Measurements from ENCODE around the gene RPL10A. TPM values are rescaled to one million over a fixed set of nuclear protein-coding genes. Genes with fewer than 3 reads are reported as not detected.

RPL10A gene
- polyA plus RNA-seq, 1 donor from 2014 or later, result 1,088 TPM

DNA sequence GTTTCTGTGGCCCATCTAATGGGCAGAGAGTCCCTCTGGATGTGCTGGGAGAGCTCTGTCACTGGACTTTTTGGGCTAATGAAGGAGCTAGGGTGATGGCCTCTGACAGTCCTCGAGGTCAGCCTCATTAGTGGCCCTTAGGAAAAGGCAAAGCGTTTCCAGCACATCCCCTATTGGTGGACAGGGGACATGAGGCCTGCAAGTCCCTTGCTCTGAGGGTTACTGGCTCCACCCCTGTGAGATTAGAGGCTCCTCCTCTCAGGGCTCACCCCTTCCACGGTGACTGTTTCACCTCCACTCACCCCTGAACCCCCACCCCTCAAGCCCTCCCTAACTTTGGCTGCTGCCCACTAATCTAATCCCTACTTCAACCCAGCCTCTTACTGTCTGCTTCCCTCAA lies 28.9 kb upstream of the RPL10A start:
- H3K4me1 Mint-ChIP-seq, result no peaks in the 10 kb centered on the region
- H3K9me3 Mint-ChIP-seq, result no peaks in the 10 kb centered on the region
- no peaks in the 10 kb centered on the region for H3K36me3 Mint-ChIP-seq
- H3K27ac Mint-ChIP-seq, result no peak overlapping the region
- no peaks in the 10 kb centered on the region for H3K27me3 Mint-ChIP-seq
- no peak overlapping the region for H3K4me3 Mint-ChIP-seq

DNA sequence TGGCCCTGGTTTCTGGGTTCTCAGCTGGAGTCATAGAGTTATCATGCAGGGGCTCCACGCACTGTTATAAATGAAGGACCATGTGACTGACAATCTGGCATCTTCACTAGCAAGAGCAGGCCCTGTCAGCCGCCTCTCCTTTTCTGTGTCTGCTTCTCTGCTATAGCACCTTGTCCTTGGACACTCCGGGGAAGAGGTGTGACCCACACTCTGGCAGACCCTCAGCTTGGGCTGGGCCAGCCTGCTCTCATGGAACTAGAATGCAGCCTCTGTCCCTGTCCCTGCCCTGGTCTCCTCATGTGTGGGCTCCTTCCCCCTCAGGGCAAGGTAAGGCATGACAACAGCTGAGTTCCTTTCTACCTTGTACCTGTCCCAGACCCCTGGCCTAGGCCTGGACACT lies 27.0 kb upstream of the RPL10A start:
- H3K27me3 Mint-ChIP-seq, result no peaks in the 10 kb centered on the region
- no peaks in the 10 kb centered on the region for H3K36me3 Mint-ChIP-seq
- no peaks in the 10 kb centered on the region for H3K9me3 Mint-ChIP-seq
- H3K4me1 Mint-ChIP-seq, result no peaks in the 10 kb centered on the region
- no peak overlapping the region for H3K4me3 Mint-ChIP-seq
- no peak overlapping the region for H3K27ac Mint-ChIP-seq

DNA sequence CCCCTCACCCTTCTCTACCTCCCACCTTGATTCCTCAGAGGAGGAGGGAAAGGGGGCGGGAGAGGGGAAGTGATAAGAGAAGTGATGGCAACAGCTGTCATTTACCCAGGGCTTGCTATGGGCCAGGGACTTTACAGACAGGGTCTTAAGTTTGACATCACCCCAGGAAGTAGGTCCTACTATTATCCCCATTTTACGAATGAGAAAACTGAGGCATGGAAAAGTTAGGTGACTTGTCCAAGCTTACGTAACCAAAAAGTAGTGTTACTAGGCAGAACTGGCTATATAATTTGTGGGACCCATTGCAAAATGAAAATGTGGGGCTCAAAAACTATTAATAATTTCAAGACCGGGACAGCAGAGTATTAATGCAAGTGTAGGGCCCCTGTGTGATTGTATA lies 26.6 kb upstream of the RPL10A start:
- Mint-ChIP-seq H3K27me3 (no peaks in the 10 kb centered on the region), H3K4me3 (no peak overlapping the region), H3K27ac (no peak overlapping the region), H3K36me3 (no peaks in the 10 kb centered on the region), H3K4me1 (no peaks in the 10 kb centered on the region), H3K9me3 (no peaks in the 10 kb centered on the region)

DNA sequence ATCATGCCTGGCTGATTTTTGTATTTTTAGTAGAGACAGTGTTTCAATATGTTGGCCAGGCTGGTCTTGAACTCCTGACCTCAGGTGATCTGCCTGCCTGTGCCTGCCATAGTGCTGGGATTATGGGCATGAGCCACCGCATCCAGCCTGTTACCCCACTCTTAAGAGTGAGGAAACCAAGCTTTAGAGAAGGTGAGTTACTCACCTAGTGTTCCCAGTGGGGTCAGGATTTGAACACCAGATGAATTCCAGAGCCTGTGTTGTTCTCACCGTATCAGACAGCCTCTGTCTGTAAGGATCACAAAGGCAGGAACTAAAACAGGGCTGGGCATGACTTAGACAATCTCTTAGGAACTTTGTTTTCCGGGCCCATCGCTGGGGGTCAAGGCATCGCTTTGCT lies 25.5 kb upstream of the RPL10A start:
- H3K27ac Mint-ChIP-seq, result no peak overlapping the region
- H3K36me3 Mint-ChIP-seq, result no peaks in the 10 kb centered on the region
- no peaks in the 10 kb centered on the region for H3K9me3 Mint-ChIP-seq
- no peaks in the 10 kb centered on the region for H3K4me1 Mint-ChIP-seq
- no peaks in the 10 kb centered on the region for H3K27me3 Mint-ChIP-seq
- no peak overlapping the region for H3K4me3 Mint-ChIP-seq

DNA sequence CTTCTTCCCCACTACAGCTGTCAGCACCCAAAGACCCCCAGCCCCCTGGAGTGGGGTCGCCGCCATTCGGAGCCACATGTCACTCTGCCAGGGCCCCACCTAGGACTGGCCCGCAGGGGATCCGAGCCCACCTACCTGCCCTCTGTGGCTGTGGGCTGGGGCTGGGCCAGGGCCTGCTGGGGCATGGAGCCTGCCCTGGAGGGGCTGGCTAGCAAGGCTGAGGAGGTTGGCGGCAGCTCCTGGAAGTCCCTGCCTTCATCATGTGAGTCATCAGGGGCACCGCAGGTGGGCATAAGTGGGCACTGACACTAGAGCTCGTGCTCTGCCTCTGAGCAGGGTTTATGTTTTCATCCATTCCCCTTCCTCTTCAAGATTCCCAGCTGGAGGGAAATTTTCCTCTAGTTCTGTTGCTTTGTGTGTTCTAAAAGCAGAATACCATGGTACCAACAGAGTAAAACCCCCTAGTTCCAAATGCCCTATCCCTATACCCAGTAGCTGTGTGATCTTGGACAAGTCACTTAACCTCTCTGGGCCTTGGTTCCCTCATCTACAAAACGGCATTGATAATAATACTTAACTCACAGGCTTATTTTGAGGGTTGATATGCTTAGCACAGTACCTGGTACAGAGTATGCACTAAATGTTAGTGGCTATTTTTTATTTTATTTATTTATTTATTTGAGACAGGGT lies 24.7 kb upstream of the RPL10A start:
- H3K36me3 Mint-ChIP-seq, result no peaks in the 10 kb centered on the region
- no peak overlapping the region for H3K4me3 Mint-ChIP-seq
- no peaks in the 10 kb centered on the region for H3K4me1 Mint-ChIP-seq
- H3K27me3 Mint-ChIP-seq, result no peaks in the 10 kb centered on the region
- no peak overlapping the region for H3K27ac Mint-ChIP-seq
- no peaks in the 10 kb centered on the region for H3K9me3 Mint-ChIP-seq

DNA sequence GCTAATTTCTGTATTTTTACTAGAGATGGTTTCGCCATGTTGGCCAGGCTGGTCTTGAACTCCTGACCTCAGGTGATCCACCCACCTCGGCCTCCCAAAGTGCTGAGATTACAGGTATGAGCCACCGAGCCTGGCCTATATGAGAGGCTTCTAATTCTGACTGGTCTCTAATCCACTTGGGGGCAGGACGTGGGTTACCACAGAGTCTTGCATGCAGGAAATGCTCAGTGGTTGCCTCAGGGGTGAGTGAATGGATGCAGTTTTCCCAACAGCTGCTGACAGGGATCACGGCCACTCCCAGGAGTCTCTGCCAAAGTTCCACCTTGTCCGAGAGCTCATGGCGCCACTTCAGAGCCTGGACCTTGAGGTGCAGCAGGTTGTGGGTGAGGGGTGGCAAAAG lies 22.5 kb upstream of the RPL10A start:
- H3K4me1 Mint-ChIP-seq, result peaks cover 2 to 6% (median 5%) of the 10 kb centered on the region in 3 donors
- no peaks in the 10 kb centered on the region for H3K27me3 Mint-ChIP-seq
- H3K4me3 Mint-ChIP-seq, result no peak overlapping the region
- no peaks in the 10 kb centered on the region for H3K36me3 Mint-ChIP-seq
- no peak overlapping the region for H3K27ac Mint-ChIP-seq
- no peaks in the 10 kb centered on the region for H3K9me3 Mint-ChIP-seq

DNA sequence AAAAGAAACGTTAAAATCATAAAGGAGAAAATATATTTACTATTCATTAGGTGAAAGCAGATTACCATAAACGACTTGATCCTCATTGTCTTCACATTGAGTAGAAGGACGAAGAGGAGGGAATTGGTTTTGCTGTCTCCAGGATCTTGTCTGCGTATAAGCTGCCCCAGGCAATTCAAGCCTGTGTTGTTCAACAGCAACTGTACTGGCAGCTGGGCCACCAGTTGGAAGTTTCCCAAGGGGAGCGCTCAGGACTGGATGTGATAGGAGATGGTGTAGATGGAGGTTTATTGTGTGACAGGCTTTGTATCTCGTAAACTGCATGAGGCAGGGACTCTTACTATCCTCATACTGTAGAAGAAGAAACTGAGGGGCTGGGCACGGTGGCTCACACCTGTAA lies 20.0 kb upstream of the RPL10A start:
- H3K9me3 Mint-ChIP-seq, result no peaks in the 10 kb centered on the region
- peaks cover 14 to 19% (median 17%) of the 10 kb centered on the region in 3 donors for H3K4me1 Mint-ChIP-seq
- H3K36me3 Mint-ChIP-seq, result no peaks in the 10 kb centered on the region
- peak overlapping the region in 1 of 3 donors; percentile 83 for H3K27ac Mint-ChIP-seq
- H3K27me3 Mint-ChIP-seq, result no peaks in the 10 kb centered on the region
- H3K4me3 Mint-ChIP-seq, result peak overlapping the region in 1 of 4 donors; percentile 8

DNA sequence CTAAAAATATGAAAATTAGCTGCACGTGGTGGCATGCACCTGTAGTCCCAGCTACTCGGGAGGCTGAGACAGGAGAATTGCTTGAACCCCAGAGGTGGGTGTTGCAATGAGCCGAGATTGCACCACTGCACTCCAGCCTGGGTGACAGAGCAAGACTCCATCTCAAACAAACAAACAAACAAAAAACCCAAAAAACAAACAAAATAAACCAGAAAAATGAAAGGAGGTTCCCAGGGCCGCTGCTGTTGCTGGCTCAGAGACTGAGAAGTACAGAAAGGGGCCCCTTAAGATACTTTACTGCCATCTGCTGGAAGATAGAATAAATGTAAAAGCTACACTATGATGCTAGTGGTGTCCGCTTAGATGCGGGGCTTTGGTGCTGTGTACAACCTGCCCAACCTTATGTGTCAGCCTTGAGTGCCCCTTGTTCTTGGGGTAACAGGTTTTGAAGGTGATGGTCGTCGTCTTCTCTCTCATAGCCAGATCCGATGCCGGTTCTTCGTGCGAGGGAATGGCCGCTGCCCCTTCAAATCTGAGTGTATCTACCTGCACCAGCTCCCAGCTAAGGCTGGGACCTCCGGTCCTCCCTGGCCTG lies 18.8 kb upstream of the RPL10A start:
- Mint-ChIP-seq H3K36me3 (no peaks in the 10 kb centered on the region), H3K27ac (peak overlapping the region in 1 of 3 donors; percentile 52), H3K4me1 (peaks cover 19 to 21% (median 21%) of the 10 kb centered on the region in 3 donors), H3K27me3 (no peaks in the 10 kb centered on the region), H3K4me3 (peak overlapping the region in 3 of 4 donors; percentile 16 to 86 (median 32)), H3K9me3 (no peaks in the 10 kb centered on the region)

DNA sequence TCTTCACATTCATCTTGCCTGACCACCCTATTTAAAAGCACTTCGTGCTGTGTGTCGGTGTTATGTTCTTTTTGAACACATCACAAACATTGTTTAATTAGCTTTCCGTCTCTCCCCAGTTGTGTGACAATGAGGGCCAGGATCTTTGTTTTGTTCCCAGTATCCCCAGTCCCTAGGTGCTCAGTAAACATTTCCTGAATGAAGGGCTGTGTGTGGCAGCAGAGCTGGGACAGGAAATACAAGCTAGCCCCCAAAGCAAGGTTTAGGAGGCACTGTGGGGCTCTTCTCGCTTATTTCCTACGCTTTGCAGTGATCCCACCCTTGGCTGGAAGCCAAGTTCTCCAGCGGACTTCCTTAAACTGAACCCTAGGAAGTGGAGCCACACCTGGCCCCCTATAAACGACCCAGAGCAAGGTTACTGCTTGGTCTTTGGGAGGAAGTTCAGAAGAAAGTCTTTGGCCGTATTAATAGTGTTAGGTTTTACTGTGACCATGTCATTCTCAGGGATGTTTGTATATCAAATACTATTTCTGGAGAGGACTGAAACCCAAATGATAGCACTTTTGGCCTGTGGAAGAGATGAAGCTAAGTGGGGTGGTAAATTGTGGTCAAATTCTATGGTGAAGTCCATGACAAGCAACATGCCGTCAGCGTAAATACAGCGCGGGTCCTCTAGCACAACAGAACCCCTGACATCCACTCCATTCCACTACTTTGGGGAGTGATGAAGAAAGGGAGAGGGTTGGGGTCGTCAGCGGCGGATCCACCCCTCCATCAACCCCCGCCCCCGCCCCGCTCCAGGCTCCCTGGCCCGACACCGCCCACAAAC lies 16.6 kb upstream of the RPL10A start:
- Mint-ChIP-seq H3K4me3 (peak overlapping the region; percentile 85 to 93 (median 90)), H3K9me3 (no peaks in the 10 kb centered on the region)

DNA sequence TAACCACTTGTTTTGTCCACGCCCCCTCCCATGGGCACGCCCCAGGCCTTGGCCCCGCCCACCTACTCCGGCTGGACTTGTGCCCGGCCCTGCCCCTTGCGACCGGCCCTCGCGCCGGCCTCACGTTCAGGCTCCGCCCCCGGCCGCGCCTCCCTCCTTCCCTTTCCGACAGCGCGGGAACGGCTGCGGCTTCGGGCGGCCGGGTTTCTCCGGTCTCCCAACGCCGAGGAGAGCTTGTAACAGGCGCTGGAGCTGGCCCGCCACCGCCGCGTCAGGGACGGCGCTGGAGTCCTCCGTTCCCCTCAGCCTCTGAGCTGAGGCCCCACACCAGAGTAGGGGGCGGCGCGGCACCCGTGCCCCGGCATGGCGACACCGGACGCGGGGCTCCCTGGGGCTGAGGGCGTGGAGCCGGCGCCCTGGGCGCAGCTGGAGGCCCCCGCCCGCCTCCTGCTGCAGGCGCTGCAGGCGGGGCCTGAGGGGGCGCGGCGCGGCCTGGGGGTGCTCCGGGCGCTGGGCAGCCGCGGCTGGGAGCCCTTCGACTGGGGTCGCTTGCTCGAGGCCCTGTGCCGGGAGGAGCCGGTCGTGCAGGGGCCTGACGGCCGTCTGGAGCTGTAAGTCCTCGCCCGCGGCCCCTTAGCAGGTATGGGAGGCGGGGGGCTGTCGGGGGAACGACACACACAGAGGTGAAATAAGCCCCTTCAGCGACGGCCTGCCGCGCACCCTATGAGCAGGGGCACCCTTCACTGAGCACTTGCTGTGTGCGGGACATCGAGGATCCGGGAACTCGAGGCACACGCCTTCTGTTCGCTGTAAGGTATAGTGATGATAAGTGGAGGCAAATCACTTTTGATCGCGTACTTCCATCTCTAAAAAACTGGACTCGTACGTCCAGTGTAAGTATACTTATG lies 15.8 kb upstream of the RPL10A start, which contains the start of gene FANCE:
FANCE (plus strand) TSS at position 156 of the 908 bp plus-strand sequence; CDS start at position 364, 208 bp downstream.
- peaks cover 21 to 24% (median 21%) of the 10 kb centered on the region in 3 donors for H3K4me1 Mint-ChIP-seq
- no peaks in the 10 kb centered on the region for H3K9me3 Mint-ChIP-seq
- peaks cover 3% of the 10 kb centered on the region for H3K36me3 Mint-ChIP-seq
- H3K4me3 Mint-ChIP-seq, result peak within 1 kb of the TSS; percentile 85 to 94 (median 90)
- H3K27me3 Mint-ChIP-seq, result no peaks in the 10 kb centered on the region
- H3K27ac Mint-ChIP-seq, result peak within 1 kb of the TSS; percentile 4 to 53 (median 4)

More for the DNA sequence above, 16.6 kb upstream of the RPL10A start:
- Mint-ChIP-seq H3K27me3 (no peaks in the 10 kb centered on the region), H3K36me3 (peaks cover 3% of the 10 kb centered on the region), H3K27ac (peak overlapping the region in 2 of 3 donors; percentile 4), H3K4me1 (peaks cover 21 to 24% (median 21%) of the 10 kb centered on the region in 3 donors)

DNA sequence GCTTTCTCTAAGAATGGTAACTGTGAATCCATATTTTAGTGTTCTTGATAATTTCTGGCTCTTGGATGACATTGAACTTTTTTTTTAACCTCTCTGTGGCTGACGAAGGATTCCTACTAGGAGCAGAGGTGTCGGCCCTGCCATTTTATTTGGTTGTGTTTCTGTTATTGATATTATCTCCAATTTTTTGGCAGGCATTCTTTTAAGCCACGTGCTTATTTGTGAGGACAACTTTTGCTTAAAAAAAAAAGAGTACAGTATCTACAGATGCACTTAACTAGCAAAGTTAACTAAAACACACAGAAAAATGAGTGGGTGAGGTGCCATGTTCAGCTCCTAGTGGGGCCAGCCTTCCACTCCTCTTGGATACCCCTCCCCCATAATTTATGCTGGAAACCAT lies 15.0 kb upstream of the RPL10A start:
- H3K4me1 Mint-ChIP-seq, result peaks cover 21 to 27% (median 26%) of the 10 kb centered on the region in 3 donors
- H3K4me3 Mint-ChIP-seq, result peak overlapping the region; percentile 78 to 94 (median 82)
- no peaks in the 10 kb centered on the region for H3K27me3 Mint-ChIP-seq
- no peak overlapping the region for H3K27ac Mint-ChIP-seq
- H3K9me3 Mint-ChIP-seq, result no peaks in the 10 kb centered on the region
- peaks cover 3% of the 10 kb centered on the region for H3K36me3 Mint-ChIP-seq

DNA sequence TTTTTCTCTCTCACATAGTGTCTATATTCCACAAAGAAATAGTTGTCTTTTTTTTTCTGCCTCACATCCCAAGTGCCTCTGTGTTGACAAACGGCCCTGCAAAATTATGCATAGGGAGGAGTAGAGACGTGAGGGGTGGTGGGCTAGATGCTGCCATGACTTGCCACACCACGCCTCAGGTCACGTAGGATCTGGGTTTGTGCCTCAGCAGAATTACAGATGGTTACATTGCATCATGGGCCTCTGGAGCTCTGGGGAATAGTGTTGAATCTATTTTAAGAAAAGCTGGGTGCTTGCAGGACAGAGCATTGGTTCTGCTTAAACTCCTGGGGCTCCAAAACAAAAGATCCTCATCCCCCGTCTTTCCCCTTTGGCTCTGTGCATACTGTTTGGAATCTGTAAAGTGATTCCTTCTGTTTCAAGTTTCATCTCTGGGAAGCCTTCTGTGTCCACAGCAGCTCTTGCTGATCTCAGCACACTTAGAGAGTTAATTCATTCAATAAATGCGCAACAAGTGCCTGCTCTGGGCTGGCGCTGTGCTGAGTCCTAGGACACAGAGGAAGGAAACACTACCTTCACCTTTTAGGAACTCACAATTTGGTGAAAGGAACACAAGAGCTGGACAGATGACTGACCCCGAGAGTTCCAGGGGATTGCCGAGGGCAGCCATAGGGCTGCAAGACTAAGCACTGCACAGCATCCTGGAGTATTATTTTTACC lies 13.7 kb upstream of the RPL10A start:
- Mint-ChIP-seq H3K27me3 (no peaks in the 10 kb centered on the region), H3K4me3 (peak overlapping the region in 3 of 4 donors; percentile 24 to 86 (median 27)), H3K27ac (peak overlapping the region in 1 of 3 donors; percentile 33), H3K9me3 (no peaks in the 10 kb centered on the region), H3K4me1 (peaks cover 17 to 25% (median 23%) of the 10 kb centered on the region in 3 donors), H3K36me3 (peaks cover 6% of the 10 kb centered on the region)

DNA sequence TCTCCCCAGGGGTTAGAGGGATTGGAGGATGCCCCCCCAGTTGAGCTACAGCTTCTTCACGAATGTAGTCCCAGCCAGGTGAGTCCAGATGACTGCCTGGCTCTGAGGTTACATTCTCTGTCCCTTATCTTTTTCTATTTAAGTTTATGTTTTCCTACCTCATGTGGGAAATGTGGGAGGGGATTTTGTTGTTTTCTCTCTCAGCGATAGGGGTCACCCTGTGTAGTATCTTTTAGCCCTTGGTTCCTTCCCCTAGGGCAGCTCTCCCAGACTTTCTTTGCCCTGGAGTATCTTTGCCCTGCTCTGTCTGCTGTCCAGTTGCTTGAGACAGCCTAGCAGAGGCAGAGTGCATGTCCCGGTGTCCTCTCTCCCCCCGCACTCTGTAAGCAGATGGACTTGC lies 10.3 kb upstream of the RPL10A start:
- H3K27ac Mint-ChIP-seq, result no peak overlapping the region
- no peak overlapping the region for H3K4me3 Mint-ChIP-seq
- H3K4me1 Mint-ChIP-seq, result peaks cover 5 to 15% (median 14%) of the 10 kb centered on the region in 3 donors
- no peaks in the 10 kb centered on the region for H3K27me3 Mint-ChIP-seq
- H3K9me3 Mint-ChIP-seq, result no peaks in the 10 kb centered on the region
- H3K36me3 Mint-ChIP-seq, result peaks cover 6% of the 10 kb centered on the region

DNA sequence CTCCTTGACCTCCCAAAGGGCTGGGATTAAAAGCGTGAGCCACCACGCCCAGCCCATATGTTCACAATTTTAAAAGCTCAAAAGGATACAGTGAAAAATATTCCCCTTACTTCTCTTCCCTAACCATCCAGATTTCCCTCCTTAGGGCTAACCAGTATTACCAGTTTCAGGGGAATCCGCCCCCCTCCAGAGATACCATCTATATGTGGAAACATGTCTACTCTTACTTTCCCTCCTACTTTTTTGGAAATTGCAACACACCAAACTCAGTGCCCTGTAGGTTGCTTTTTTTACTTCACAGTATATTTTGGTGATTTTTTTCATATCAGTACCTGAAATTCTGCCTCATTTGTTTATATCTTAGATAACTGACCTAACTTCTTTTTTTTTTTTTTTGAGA lies 6.9 kb upstream of the RPL10A start:
- Mint-ChIP-seq H3K4me1 (peaks cover 0 to 5% (median 3%) of the 10 kb centered on the region in 3 donors), H3K27me3 (no peaks in the 10 kb centered on the region), H3K36me3 (peaks cover 3% of the 10 kb centered on the region), H3K9me3 (no peaks in the 10 kb centered on the region), H3K4me3 (no peak overlapping the region), H3K27ac (no peak overlapping the region)
